ENCODE data around the gene ATR.
"Not testable (repeated sequence)": the region's sequence is repeated elsewhere in the genome, so short reads cannot be mapped to it uniquely, and the experiment has no call there.

The ATR gene

DNA sequence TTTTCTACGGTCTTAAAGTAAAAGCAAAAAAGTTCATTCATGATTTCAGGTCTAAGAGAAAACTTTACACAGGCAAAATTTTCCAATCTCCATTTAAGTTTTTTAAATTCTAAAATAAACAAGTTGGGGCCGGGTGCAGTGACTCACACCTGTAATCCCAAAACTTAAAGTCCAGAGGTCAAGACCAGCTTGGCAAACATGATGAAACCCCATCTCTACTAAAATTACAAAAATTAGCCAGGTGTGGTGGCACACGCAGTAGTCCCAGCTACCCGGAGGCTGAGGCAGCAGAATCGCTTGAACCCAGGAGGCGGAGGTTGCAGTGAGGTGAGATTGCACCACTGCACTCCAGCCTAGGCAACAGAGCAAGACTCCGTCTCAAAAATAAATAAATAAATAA lies 178.0 kb downstream of the ATR start:
- not testable (repeated sequence) for H3K9me3 ChIP-seq (ENCODE audit: control insufficient read depth in 1 of 2, low read length in 2 of 2); H3K27me3 ChIP-seq (ENCODE audit: control insufficient read depth in 1 of 2, insufficient read depth in 2 of 2, low read length in 2 of 2); H3K4me1 ChIP-seq (ENCODE audit: control insufficient read depth in 1 of 2, insufficient read depth in 2 of 2, low read length in 2 of 2); H3K4me3 ChIP-seq (ENCODE audit: low read depth in 1 of 2, low read length in 2 of 2); H3K27ac ChIP-seq (ENCODE audit: low read depth, low read length); H3K9ac ChIP-seq (ENCODE audit: low read depth in 1 of 2, low read length in 2 of 2)
- H3K36me3 ChIP-seq (ENCODE audit: control insufficient read depth in 1 of 2, insufficient read depth in 2 of 2, low read length in 2 of 2): peaks cover 35 to 65% of the 10 kb centered on the region in 2 donors

Data from duodenal mucosa (tissue), 2 donors.